Duodenal mucosa (tissue), 2 donors: ENCODE measurements around the gene MID1.

Experiments
- H3K27ac ChIP-seq: one replicate; pipeline ENCODE4 v1.7.0; 2013; ENCODE audit warnings: low read depth, low read length
- H3K27me3 ChIP-seq, 2 donors: one replicate each; pipeline ENCODE4 v1.7.0; 2013; ENCODE audit warnings: low read length in 2 of 2, control low read depth in 1 of 2; ENCODE audit not compliant: insufficient read depth in 2 of 2, control insufficient read depth in 1 of 2
- H3K36me3 ChIP-seq, 2 donors: one replicate each; pipeline ENCODE4 v1.7.0; 2013; ENCODE audit warnings: low read length in 2 of 2, control low read depth in 1 of 2; ENCODE audit not compliant: insufficient read depth in 2 of 2, control insufficient read depth in 1 of 2
- H3K4me1 ChIP-seq, 2 donors: one replicate each; pipeline ENCODE4 v1.7.0; 2013; ENCODE audit warnings: low read length in 2 of 2, control low read depth in 1 of 2; ENCODE audit not compliant: insufficient read depth in 2 of 2, control insufficient read depth in 1 of 2
- H3K4me3 ChIP-seq, 2 donors: one replicate each; pipeline ENCODE4 v1.7.0; 2013; ENCODE audit warnings: low read length in 2 of 2, low read depth in 1 of 2
- H3K9ac ChIP-seq, 2 donors: one replicate each; pipeline ENCODE4 v1.7.0; 2013; ENCODE audit warnings: low read length in 2 of 2, low read depth in 1 of 2
- H3K9me3 ChIP-seq, 2 donors: one replicate each; pipeline ENCODE4 v1.7.0; 2013; ENCODE audit warnings: low read length in 2 of 2, control low read depth in 1 of 2; ENCODE audit not compliant: control insufficient read depth in 1 of 2

MID1 gene, protein sequence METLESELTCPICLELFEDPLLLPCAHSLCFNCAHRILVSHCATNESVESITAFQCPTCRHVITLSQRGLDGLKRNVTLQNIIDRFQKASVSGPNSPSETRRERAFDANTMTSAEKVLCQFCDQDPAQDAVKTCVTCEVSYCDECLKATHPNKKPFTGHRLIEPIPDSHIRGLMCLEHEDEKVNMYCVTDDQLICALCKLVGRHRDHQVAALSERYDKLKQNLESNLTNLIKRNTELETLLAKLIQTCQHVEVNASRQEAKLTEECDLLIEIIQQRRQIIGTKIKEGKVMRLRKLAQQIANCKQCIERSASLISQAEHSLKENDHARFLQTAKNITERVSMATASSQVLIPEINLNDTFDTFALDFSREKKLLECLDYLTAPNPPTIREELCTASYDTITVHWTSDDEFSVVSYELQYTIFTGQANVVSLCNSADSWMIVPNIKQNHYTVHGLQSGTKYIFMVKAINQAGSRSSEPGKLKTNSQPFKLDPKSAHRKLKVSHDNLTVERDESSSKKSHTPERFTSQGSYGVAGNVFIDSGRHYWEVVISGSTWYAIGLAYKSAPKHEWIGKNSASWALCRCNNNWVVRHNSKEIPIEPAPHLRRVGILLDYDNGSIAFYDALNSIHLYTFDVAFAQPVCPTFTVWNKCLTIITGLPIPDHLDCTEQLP

DNA sequence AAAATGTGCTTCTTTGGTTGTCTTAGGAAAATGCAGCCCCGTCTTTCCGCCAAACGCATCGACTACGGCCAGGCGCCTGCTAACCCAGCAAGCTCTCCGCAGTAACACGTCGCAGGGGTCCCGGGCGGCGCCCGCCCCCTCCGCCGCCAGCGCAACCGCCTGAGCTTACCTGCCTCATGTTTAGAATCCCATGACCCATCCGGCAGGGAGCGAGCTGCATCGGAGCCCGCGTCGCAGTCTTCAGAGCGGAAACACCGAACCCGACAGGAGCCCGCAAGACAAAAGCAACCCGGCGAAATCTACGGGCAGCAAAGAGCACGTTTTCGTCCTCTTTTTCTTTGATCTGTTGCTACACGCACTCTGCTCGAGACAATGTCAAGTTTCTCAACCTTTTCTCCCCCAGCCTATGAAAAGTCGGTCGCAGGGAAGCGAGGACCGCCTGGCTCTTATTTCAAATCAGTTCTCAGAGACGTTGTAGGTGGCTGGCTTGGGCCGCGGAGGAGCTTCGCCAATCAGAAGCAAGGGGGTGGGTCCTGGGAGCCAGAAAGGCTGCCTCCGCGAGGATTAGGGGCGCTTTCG, at the start of gene MID1:
TSS of gene MID1 (minus strand) at position 465 of the 579 bp plus-strand sequence. CDS start 53,038 bp downstream, outside the sequence.
- no peaks in the 10 kb centered on the region for H3K36me3 ChIP-seq
- H3K9ac ChIP-seq = peak within 1 kb of the TSS; percentile 54 to 63
- peak within 1 kb of the TSS; percentile 20 for H3K27ac ChIP-seq
- H3K27me3 ChIP-seq = no peaks in the 10 kb centered on the region
- H3K4me3 ChIP-seq = peak within 1 kb of the TSS; percentile 74 to 79
- peaks cover 0 to 11% of the 10 kb centered on the region in 2 donors for H3K4me1 ChIP-seq
- H3K9me3 ChIP-seq = no peaks in the 10 kb centered on the region

DNA sequence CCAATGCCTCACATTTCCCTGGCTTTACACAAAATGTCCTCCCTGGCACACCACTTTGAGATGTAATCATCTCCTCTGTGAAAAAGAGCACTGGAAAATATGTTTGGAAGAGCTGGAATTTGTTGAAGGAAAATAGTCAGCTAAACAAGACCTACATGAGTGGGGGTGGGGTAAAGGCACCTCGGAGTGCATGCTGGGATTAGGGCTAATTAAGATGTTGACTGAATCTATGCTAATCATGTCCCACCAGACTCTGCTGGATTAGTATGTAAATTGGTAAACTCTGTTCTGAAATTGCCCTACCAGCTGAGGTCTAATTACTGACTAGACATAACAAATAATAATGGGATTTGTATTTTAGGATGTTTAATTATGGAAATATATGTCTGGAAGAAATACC, 46.8 kb upstream of the MID1 start:
- no peak overlapping the region for H3K27ac ChIP-seq
- no peak overlapping the region for H3K4me3 ChIP-seq
- no peaks in the 10 kb centered on the region for H3K36me3 ChIP-seq
- no peak overlapping the region for H3K9ac ChIP-seq
- H3K27me3 ChIP-seq = no peaks in the 10 kb centered on the region
- no peaks in the 10 kb centered on the region for H3K9me3 ChIP-seq
- H3K4me1 ChIP-seq = no peaks in the 10 kb centered on the region

DNA sequence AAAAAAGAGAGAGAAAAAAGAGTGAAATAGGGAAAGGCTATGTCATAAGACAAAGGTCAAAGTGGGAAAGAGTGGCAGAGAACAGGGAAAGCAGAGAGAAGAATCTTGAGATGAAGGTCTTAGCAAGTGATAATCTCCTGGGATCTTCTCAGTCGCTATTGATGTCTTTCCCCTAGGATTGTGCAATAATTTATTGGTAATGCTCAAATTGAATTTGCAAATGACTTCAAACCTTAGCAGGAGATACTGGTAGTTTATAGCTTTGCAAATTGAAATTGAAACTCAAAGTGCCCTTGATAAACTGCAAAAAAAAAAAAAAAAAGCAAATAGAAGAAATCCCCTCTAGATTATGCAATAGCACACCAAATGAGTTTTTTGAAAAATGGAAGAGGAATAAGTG, 45.7 kb upstream of the MID1 start:
- Histone ChIP-seq H3K4me1 (no peaks in the 10 kb centered on the region), H3K9me3 (no peaks in the 10 kb centered on the region), H3K36me3 (no peaks in the 10 kb centered on the region), H3K4me3 (no peak overlapping the region), H3K9ac (no peak overlapping the region), H3K27ac (no peak overlapping the region), H3K27me3 (no peaks in the 10 kb centered on the region)

DNA sequence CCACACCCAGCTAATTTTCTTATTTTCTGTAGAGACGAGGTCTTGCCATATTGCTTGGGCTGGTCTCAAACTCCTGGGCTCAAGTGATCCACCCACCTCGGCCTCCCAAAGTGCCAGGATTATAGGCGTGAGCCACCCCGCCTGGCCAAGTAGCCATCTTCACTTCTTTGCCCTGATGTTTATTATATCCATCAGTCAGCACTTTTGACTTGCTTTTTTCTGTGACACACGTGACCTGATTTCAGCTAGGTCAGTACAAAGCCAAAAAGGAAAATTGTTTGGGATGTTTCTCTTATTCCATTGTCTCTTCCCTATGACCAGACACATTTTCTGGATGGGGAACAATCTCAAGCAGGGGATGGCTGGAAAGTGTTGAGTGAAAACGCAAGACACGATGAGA, 45.3 kb upstream of the MID1 start:
- Histone ChIP-seq H3K9me3 (no peaks in the 10 kb centered on the region), H3K36me3 (no peaks in the 10 kb centered on the region), H3K4me3 (no peak overlapping the region), H3K9ac (no peak overlapping the region), H3K4me1 (no peaks in the 10 kb centered on the region), H3K27me3 (no peaks in the 10 kb centered on the region), H3K27ac (no peak overlapping the region)

DNA sequence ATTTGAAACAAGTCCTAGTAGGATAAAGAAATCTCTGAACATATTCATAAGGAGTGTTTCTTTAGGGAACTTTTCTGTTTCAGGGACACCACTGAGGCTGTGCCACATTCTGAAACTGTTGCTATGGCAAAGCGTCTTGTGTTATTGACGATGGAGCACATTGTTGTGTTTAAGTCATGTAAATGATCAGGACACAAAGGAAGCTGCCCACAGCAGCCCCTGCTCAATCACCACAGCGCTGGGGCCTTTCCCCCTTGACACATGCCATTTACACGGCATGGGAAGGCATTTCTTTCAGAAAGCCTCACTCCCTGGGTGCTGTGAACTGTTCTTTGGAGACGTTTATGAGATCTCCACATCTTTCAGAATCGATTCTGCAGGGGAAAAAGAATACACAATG, 39.8 kb upstream of the MID1 start:
- H3K4me1 ChIP-seq = no peaks in the 10 kb centered on the region
- no peak overlapping the region for H3K9ac ChIP-seq
- H3K4me3 ChIP-seq = no peak overlapping the region
- H3K36me3 ChIP-seq = no peaks in the 10 kb centered on the region
- H3K27ac ChIP-seq = no peak overlapping the region
- H3K9me3 ChIP-seq = no peaks in the 10 kb centered on the region
- no peaks in the 10 kb centered on the region for H3K27me3 ChIP-seq

DNA sequence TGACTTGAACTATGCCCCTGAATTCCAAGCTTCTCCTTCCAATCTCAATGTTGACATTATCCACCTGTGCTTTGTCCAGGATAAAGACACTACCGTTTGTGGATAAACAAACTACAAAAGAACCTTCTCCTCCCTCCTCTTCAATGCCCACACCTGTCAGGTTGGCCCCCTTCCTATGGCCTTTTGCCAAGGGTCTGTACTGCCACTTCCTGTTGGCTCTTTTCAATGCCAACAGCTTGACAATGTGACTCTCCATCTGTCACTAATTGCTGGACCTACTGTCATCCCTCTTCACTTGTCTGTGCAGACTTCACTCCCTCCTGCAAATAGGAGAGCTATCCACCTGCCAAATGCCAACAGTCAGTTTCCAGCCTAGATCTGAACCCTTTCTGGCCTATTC, 35.8 kb upstream of the MID1 start:
- Histone ChIP-seq H3K9ac (no peak overlapping the region), H3K4me3 (no peak overlapping the region), H3K27me3 (no peaks in the 10 kb centered on the region), H3K27ac (no peak overlapping the region), H3K4me1 (no peaks in the 10 kb centered on the region), H3K36me3 (no peaks in the 10 kb centered on the region), H3K9me3 (no peaks in the 10 kb centered on the region)

DNA sequence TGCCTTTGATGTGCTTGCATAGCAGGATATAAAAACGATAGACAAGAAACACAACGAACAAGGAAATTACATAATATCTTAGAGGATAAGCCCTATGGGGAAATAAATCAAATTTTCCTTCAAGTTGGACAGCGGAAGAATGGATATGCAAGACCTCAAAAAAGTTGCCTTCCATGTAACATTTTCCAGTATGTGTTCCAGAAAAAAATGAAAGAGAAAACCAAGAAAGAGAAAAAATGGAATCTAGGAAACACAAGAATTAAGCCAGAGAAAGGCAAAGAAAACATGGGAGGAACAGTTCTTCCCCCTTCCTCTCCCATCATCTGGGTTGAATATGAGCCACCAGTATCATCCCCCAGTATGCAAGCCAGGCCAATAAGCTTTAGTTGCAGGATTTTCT, 34.6 kb upstream of the MID1 start:
- H3K4me1 ChIP-seq = no peaks in the 10 kb centered on the region
- no peak overlapping the region for H3K4me3 ChIP-seq
- H3K9ac ChIP-seq = no peak overlapping the region
- no peak overlapping the region for H3K27ac ChIP-seq
- no peaks in the 10 kb centered on the region for H3K27me3 ChIP-seq
- H3K36me3 ChIP-seq = no peaks in the 10 kb centered on the region
- no peaks in the 10 kb centered on the region for H3K9me3 ChIP-seq

DNA sequence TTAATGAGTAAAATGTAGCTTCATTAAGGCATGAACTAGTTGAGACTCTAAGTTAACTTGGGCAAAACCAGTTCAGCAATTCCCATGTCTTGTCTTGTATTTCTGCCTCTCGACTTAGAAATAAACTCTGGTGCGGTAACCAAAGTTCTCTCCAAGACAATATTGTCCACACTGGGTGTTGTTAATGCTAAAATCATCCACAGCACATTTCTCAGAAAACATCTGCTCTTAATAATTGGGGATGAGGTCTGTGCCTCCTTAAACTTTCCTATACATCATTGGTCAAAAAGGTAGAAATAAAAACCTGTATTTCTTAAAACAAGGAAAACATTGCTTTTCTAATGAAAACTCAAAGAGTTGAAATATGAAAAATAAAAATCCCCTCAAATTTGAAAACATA, 32.9 kb upstream of the MID1 start:
- H3K4me3 ChIP-seq = no peak overlapping the region
- H3K9me3 ChIP-seq = no peaks in the 10 kb centered on the region
- H3K9ac ChIP-seq = no peak overlapping the region
- H3K4me1 ChIP-seq = no peaks in the 10 kb centered on the region
- H3K27me3 ChIP-seq = no peaks in the 10 kb centered on the region
- H3K36me3 ChIP-seq = no peaks in the 10 kb centered on the region
- no peak overlapping the region for H3K27ac ChIP-seq

DNA sequence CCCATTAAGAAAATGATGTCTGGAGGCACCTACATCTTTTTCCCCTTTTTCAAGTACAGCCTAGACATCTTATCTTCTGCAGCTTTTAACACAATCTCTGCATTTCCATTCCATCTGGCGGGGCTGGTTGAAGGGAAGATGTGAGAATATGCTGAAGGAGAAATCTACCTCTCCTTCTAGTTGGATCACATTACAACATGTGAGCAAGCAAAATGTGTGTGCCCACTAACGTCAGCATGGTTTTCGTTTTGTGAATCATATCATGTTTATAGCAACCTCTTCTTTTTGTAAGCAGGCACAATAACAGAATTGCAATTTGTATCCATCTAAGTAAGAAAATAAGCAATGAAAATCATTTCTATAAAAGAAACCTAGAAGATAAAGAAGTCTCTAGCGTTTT, 28.9 kb upstream of the MID1 start:
- Histone ChIP-seq H3K4me3 (no peak overlapping the region), H3K36me3 (no peaks in the 10 kb centered on the region), H3K4me1 (no peaks in the 10 kb centered on the region), H3K9me3 (no peaks in the 10 kb centered on the region), H3K9ac (no peak overlapping the region), H3K27ac (no peak overlapping the region), H3K27me3 (no peaks in the 10 kb centered on the region)

DNA sequence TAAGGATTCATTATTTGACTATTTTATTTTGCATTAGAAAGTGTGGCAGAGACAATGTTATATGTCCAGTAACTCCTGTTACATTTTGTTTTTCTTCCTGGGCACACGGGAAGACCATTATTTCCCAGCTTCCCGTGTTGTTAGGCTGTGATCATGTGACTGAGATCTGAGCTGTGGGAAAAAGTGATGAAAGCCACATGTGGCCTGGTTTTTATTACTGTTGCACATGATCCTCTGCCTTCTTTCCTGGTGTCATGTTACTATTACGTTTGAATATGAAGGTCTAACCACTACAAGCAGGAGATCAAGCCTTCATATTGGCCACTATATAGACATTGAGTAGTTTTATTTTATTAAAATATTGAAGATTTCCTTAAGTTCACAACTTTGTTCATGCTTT, 28.2 kb upstream of the MID1 start:
- Histone ChIP-seq H3K27ac (no peak overlapping the region), H3K9ac (no peak overlapping the region), H3K4me1 (no peaks in the 10 kb centered on the region), H3K9me3 (no peaks in the 10 kb centered on the region), H3K27me3 (no peaks in the 10 kb centered on the region), H3K4me3 (no peak overlapping the region), H3K36me3 (no peaks in the 10 kb centered on the region)
